Immature natural killer cell (primary cell): ENCODE data around the gene WWOX. TPM values are rescaled to one million over a fixed set of nuclear protein-coding genes. Genes with fewer than 3 reads are reported as not detected.

Experiments used
- DNase-seq, 3 donors: peaks; one replicate each; pipeline ENCODE4 v3.0.0; 2022; ENCODE audit warnings: mixed read lengths in 1 of 3
- H3K27ac Mint-ChIP-seq, 6 donors: one replicate each; pipeline ENCODE4 v1.8.0; 2020; ENCODE audit warnings: mixed read lengths in 6 of 6, mild to moderate bottlenecking in 5 of 6, inconsistent platforms in 4 of 6, moderate library complexity in 3 of 6
- H3K27me3 Mint-ChIP-seq, 3 donors: one replicate each; pipeline ENCODE4 v1.8.0; 2020 to 2021; ENCODE audit warnings: low read depth in 3 of 3, mild to moderate bottlenecking in 3 of 3, mixed read lengths in 3 of 3, moderate library complexity in 3 of 3, inconsistent platforms in 1 of 3
- H3K36me3 Mint-ChIP-seq, 3 donors: one replicate each; pipeline ENCODE4 v1.8.0; 2020; ENCODE audit warnings: mixed read lengths in 3 of 3, inconsistent platforms in 2 of 3, mild to moderate bottlenecking in 2 of 3
- H3K4me1 Mint-ChIP-seq, 2 donors: one replicate each; pipeline ENCODE4 v1.8.0; 2020; ENCODE audit warnings: inconsistent platforms in 2 of 2, mild to moderate bottlenecking in 2 of 2, mixed read lengths in 2 of 2, moderate library complexity in 1 of 2
- H3K4me3 Mint-ChIP-seq, 5 donors: one replicate each; pipeline ENCODE4 v1.8.0; 2020; ENCODE audit warnings: mild to moderate bottlenecking in 5 of 5, mixed read lengths in 5 of 5, inconsistent platforms in 3 of 5, moderate library complexity in 3 of 5
- H3K9me3 Mint-ChIP-seq, 6 donors: one replicate each; pipeline ENCODE4 v1.8.0; 2020; ENCODE audit warnings: mild to moderate bottlenecking in 6 of 6, mixed read lengths in 6 of 6, inconsistent platforms in 4 of 6, moderate library complexity in 3 of 6
- polyA plus RNA-seq, 3 donors: library from polyadenylated mRNA; unstranded; fragments of 300-500 nt; fragmentation: Illumina TruSeq; gene quantifications; one replicate each; pipeline ENCODE4 v1.2.3, GENCODE V29; 2021

Gene WWOX
- polyA plus RNA-seq, 3 donors from 2014 or later = 9.0 to 13.9 (median 12.3) TPM

DNA sequence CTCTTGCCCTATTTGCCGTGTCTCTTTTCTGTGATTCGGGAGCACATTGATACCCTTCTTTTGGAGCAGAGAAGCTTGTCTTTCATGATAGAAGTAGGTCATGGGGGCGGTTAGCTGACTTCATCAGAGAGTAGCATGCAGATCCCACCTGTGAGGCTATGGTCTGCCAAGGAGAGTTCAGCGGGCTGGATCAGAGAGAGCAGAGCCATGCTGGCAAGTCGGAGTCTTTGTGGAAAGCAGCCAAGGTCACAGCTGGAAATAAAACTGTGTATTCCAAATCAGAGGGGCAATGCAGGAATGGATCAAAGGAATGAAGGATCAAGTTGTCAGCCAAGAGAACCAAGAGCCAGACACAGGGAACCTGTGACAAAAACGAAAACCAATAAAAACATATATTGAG is 595.9 kb downstream of the WWOX start:
- peaks cover 0 to 4% (median 0%) of the 10 kb centered on the region in 3 donors for H3K27me3 Mint-ChIP-seq
- H3K4me3 Mint-ChIP-seq = no peak overlapping the region
- H3K27ac Mint-ChIP-seq = no peak overlapping the region
- no peaks in the 10 kb centered on the region for H3K4me1 Mint-ChIP-seq
- no peaks in the 10 kb centered on the region for H3K36me3 Mint-ChIP-seq
- no peaks in the 10 kb centered on the region for H3K9me3 Mint-ChIP-seq
- DNase-seq = no peak

GRCh38 chr16:78696797-78697196 is 597.3 kb downstream of the WWOX start:
- Mint-ChIP-seq H3K36me3 (no peaks in the 10 kb centered on the region), H3K4me1 (no peaks in the 10 kb centered on the region), H3K9me3 (no peaks in the 10 kb centered on the region), H3K27me3 (peaks cover 0 to 4% (median 0%) of the 10 kb centered on the region in 3 donors), H3K27ac (no peak overlapping the region), H3K4me3 (no peak overlapping the region)
- DNase-seq = no peak

DNA sequence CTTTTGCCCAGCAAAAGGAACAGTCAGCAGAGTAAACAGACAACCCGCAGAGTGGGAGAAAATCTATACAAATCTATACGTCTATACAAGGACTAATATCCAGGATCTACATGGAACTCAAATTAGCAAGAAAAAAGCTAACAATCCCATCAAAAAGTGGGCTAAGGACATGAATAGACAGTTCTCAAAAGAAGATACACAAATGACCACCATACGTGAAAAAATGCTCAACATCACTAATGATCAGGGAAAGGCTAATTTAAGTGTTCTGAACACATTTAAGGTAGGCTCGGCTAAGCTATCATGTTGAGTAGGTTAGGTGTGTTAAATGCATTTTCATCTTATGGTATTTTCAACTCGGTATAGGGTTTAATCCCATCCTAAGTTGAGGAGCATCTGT is 598.0 kb downstream of the WWOX start:
- H3K4me3 Mint-ChIP-seq = no peak overlapping the region
- peaks cover 0 to under 1% (median 0%) of the 10 kb centered on the region in 6 donors for H3K9me3 Mint-ChIP-seq
- no peaks in the 10 kb centered on the region for H3K36me3 Mint-ChIP-seq
- H3K27me3 Mint-ChIP-seq = peaks cover 0 to 4% (median 0%) of the 10 kb centered on the region in 3 donors
- DNase-seq = no peak
- peak overlapping the region in 1 of 6 donors; percentile 34 for H3K27ac Mint-ChIP-seq
- H3K4me1 Mint-ChIP-seq = no peaks in the 10 kb centered on the region

- Mint-ChIP-seq H3K27ac (no peak overlapping the region), H3K9me3 (peaks cover 0 to 4% (median under 1%) of the 10 kb centered on the region in 6 donors), H3K36me3 (peaks cover 0 to 4% (median 3%) of the 10 kb centered on the region in 3 donors), H3K27me3 (no peaks in the 10 kb centered on the region), H3K4me3 (no peak overlapping the region), H3K4me1 (no peaks in the 10 kb centered on the region)
- no peak for DNase-seq
Observed at GRCh38 chr16:78703936-78704335, 604.5 kb downstream of the WWOX start.

DNA sequence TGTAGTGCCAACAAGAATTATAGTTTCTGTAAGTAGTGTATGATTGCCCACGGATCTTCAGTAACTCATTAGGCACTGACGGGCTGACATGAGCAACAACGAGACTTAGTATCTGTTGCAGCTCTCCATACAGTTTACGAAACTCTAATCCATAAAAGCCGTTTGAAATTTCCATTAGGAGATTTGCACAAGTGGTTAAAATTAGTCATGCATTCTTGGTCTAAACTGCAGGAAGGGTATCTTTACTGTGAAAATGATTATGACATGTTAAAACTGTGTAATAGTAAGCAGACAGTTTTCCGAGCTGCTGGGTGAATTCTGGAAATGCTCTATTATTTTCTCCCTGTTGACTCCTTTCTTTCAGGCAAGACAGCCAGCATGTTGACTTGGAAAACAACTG is 605.0 kb downstream of the WWOX start:
- Mint-ChIP-seq H3K4me3 (no peak overlapping the region), H3K36me3 (peaks cover 0 to 4% (median 3%) of the 10 kb centered on the region in 3 donors), H3K27ac (no peak overlapping the region), H3K9me3 (peaks cover 0 to 4% (median under 1%) of the 10 kb centered on the region in 6 donors), H3K4me1 (no peaks in the 10 kb centered on the region), H3K27me3 (no peaks in the 10 kb centered on the region)
- no peak for DNase-seq

DNA sequence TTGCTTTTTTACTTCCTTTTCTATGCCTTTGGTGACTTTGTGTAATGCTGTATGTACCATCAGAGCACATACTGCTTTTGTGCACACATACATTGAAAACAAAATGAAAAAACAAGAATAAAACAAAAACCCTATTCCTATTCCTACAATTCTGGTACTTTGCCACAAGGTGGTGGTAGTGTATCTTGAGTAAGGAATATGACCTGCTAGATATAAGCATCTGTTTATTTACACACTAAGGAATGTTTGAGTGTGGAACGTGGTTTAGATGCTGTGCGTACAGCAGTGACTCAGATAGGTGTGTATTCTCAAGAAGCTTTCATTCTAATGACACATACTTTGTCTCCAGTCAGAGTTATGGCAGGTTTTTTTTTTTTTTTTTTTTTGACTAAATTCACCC is 606.2 kb downstream of the WWOX start:
- Mint-ChIP-seq H3K27me3 (no peaks in the 10 kb centered on the region), H3K4me1 (no peaks in the 10 kb centered on the region), H3K27ac (no peak overlapping the region), H3K4me3 (no peak overlapping the region), H3K9me3 (peaks cover 0 to 4% (median under 1%) of the 10 kb centered on the region in 6 donors), H3K36me3 (peaks cover 0 to 4% (median 3%) of the 10 kb centered on the region in 3 donors)
- DNase-seq = peak; percentile 27 to 49 (median 30)

GRCh38 chr16:78706637-78707036 is 607.2 kb downstream of the WWOX start:
- peaks cover 0 to 4% (median under 1%) of the 10 kb centered on the region in 6 donors for H3K9me3 Mint-ChIP-seq
- no peaks in the 10 kb centered on the region for H3K27me3 Mint-ChIP-seq
- DNase-seq = no peak
- H3K4me1 Mint-ChIP-seq = no peaks in the 10 kb centered on the region
- peaks cover 0 to 4% (median 3%) of the 10 kb centered on the region in 3 donors for H3K36me3 Mint-ChIP-seq
- no peak overlapping the region for H3K27ac Mint-ChIP-seq
- H3K4me3 Mint-ChIP-seq = no peak overlapping the region

GRCh38 chr16:78709137-78709884 is 609.9 kb downstream of the WWOX start:
- H3K27me3 Mint-ChIP-seq = peaks cover 0 to 1% (median 0%) of the 10 kb centered on the region in 3 donors
- peaks cover 0 to 4% (median 0%) of the 10 kb centered on the region in 6 donors for H3K9me3 Mint-ChIP-seq
- DNase-seq = no peak
- H3K36me3 Mint-ChIP-seq = peaks cover 0 to 4% (median 3%) of the 10 kb centered on the region in 3 donors
- no peak overlapping the region for H3K27ac Mint-ChIP-seq
- H3K4me3 Mint-ChIP-seq = no peak overlapping the region
- no peaks in the 10 kb centered on the region for H3K4me1 Mint-ChIP-seq

DNA sequence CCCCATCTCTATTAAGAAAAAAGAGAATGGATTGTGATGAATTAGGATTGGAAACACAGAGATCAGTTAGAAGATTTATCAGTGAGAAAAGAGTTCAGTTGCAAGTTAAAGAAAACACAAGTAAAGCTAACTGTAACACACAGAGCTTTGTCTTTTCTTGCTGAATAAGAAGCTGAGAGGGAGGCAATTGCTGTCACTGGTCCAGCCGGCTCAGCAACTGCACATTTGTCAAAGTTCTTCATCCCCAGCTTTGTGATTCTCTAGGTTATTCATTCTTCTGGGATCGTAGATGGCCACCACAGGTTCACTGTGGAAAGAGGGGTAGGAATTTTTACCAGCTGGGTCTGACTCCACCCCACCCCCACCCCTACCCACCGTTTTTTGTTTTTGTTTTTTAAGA is 615.7 kb downstream of the WWOX start:
- no peak for DNase-seq
- no peaks in the 10 kb centered on the region for H3K4me1 Mint-ChIP-seq
- peaks cover 1 to 3% (median 1%) of the 10 kb centered on the region in 3 donors for H3K27me3 Mint-ChIP-seq
- H3K9me3 Mint-ChIP-seq = no peaks in the 10 kb centered on the region
- H3K27ac Mint-ChIP-seq = no peak overlapping the region
- peaks cover 0 to 6% (median 0%) of the 10 kb centered on the region in 3 donors for H3K36me3 Mint-ChIP-seq
- H3K4me3 Mint-ChIP-seq = no peak overlapping the region

DNA sequence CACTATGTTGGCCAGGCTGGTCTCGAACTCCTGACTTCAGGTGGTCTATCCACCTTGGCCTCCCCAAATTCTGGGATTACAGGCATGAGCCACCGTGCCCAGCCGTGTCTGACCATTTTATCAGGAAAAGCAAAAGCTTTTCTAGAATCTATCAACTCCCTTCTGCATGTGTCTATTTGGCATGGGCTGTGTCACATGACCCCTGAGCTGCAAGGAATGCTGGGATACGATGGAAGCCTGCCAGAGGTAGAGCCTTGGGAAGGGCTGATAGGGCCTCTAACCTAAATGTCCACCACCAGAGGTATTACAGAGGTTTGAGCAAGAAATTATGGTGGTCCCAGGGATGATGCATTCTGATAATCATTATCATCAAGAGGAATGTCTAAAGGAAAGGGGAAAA is 616.2 kb downstream of the WWOX start:
- H3K4me3 Mint-ChIP-seq = no peak overlapping the region
- H3K27ac Mint-ChIP-seq = no peak overlapping the region
- H3K36me3 Mint-ChIP-seq = peaks cover 0 to 7% (median 0%) of the 10 kb centered on the region in 3 donors
- DNase-seq = no peak
- peaks cover 1 to 3% (median 1%) of the 10 kb centered on the region in 3 donors for H3K27me3 Mint-ChIP-seq
- H3K9me3 Mint-ChIP-seq = no peaks in the 10 kb centered on the region
- no peaks in the 10 kb centered on the region for H3K4me1 Mint-ChIP-seq

DNA sequence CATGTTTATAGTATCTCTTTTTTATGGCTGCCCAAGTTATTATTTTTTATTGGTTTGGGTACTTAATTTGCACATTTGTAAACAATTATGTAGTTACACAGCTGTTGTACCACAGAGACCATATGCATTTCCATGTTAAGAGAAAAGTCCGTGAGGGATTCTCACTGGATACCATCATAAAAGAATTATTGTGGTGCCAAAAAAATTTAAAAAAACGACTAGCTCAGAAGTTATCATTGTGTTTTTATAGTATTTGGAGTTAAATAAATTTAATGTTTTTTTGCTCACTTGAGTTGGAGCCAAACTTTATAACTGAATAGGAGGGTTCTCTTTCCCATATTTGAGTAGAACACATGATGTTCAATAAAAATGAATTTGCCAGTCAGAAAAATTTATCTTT is 618.7 kb downstream of the WWOX start:
- peaks cover 0 to 3% (median 1%) of the 10 kb centered on the region in 3 donors for H3K27me3 Mint-ChIP-seq
- peaks cover 0 to 7% (median 0%) of the 10 kb centered on the region in 3 donors for H3K36me3 Mint-ChIP-seq
- H3K4me3 Mint-ChIP-seq = no peak overlapping the region
- no peaks in the 10 kb centered on the region for H3K4me1 Mint-ChIP-seq
- DNase-seq = no peak
- no peaks in the 10 kb centered on the region for H3K9me3 Mint-ChIP-seq
- no peak overlapping the region for H3K27ac Mint-ChIP-seq

GRCh38 chr16:78720416-78720815 is 621.0 kb downstream of the WWOX start:
- peaks cover 0 to 7% (median 0%) of the 10 kb centered on the region in 3 donors for H3K36me3 Mint-ChIP-seq
- DNase-seq = no peak
- no peak overlapping the region for H3K27ac Mint-ChIP-seq
- no peaks in the 10 kb centered on the region for H3K4me1 Mint-ChIP-seq
- H3K27me3 Mint-ChIP-seq = peaks cover 1 to 3% (median 2%) of the 10 kb centered on the region in 3 donors
- H3K9me3 Mint-ChIP-seq = no peaks in the 10 kb centered on the region
- H3K4me3 Mint-ChIP-seq = no peak overlapping the region

DNA sequence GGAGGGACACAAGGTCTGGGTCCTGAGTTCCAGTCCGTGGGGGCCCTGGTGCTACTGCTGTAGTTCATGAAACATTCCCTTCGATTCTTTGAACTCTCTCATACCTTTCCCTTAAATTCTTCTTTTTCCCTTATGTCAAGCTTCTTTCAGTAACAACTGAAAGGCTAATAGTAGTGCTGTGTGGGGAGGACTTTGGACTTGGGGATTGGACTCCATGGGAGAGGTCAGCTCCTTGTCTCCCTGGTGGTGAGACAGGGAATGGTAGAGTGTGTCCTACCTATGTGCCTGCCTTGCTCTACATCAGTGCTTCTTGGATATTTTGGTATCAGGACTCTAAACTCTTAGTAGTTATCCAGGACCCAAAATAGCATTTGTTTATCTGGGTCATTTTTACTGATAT is 628.1 kb downstream of the WWOX start:
- no peaks in the 10 kb centered on the region for H3K4me1 Mint-ChIP-seq
- H3K9me3 Mint-ChIP-seq = no peaks in the 10 kb centered on the region
- peaks cover 0 to 10% (median 2%) of the 10 kb centered on the region in 3 donors for H3K27me3 Mint-ChIP-seq
- DNase-seq = no peak
- no peak overlapping the region for H3K4me3 Mint-ChIP-seq
- H3K36me3 Mint-ChIP-seq = peaks cover 0 to 3% (median 0%) of the 10 kb centered on the region in 3 donors
- no peak overlapping the region for H3K27ac Mint-ChIP-seq

- no peak overlapping the region for H3K4me3 Mint-ChIP-seq
- H3K27ac Mint-ChIP-seq = no peak overlapping the region
- H3K9me3 Mint-ChIP-seq = no peaks in the 10 kb centered on the region
- no peak for DNase-seq
- peaks cover 0 to 3% (median 0%) of the 10 kb centered on the region in 3 donors for H3K36me3 Mint-ChIP-seq
- peaks cover 0 to 10% (median 2%) of the 10 kb centered on the region in 3 donors for H3K27me3 Mint-ChIP-seq
- no peaks in the 10 kb centered on the region for H3K4me1 Mint-ChIP-seq
Observed at GRCh38 chr16:78729687-78730086, 630.2 kb downstream of the WWOX start.
